ENCODE data around the gene ZNF175.
"Not testable (repeated sequence)": the region's sequence is repeated elsewhere in the genome, so short reads cannot be mapped to it uniquely, and the experiment has no call there.

DNA sequence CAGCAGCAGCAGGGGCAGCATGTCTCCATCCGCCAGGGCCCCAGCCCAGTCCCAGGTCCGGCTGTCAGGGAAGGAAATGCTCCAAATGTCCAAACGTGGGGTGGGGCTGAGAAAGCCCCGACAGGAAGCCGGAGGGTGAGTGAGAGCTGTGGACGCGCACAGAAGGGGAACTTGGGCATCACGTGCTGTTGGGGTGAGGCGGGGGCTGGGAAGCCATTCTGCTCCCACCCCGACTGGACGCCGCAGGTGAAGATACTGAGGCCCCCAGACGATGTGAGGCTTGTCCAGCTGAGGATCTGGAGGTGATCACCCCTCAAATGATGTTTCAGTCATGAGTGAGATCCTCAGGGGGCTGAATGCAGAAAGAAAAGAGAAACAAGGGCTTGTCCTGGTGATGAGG lies 59.2 kb downstream of the ZNF175 start, which contains the start of gene SIGLEC5:
- TF ChIP-seq CTCF (optimal IDR thresholded peaks at IDR 0.05 in 1 of 3, IDR thresholded peaks at IDR 0.05 in 1 of 3, conservative IDR thresholded peaks at IDR 0.05 in 1 of 3; ENCODE audit: extremely low read depth in 1 of 3, insufficient read depth in 2 of 3, low read length in 3 of 3); EZH2 (IDR thresholded peaks at IDR 0.05; ENCODE audit: low read length): not testable (repeated sequence)
